ACC112 (cell line): ENCODE data around the gene ARF6.

Source experiments
- H2AFZ ChIP-seq: fragments of 200-600 bp; sonication (generic); one replicate; pipeline ENCODE4 v1.6.0; 2017; ENCODE audit warnings: antibody characterized with exemption, low read length; ENCODE audit not compliant: unreplicated experiment
- H3K27ac ChIP-seq: fragments of 200-600 bp; sonication (generic); 2 replicates; pipeline ENCODE4 v1.5.1; 2014; ENCODE audit warnings: low read depth, mild to moderate bottlenecking, antibody characterized with exemption, low read length, moderate library complexity
- H3K27me3 ChIP-seq: fragments of 200-600 bp; sonication (generic); 2 replicates; pipeline ENCODE4 v1.6.1; 2014; ENCODE audit warnings: mild to moderate bottlenecking, antibody characterized with exemption, low read length, moderate library complexity, mixed read lengths; ENCODE audit not compliant: insufficient read depth
- H3K36me3 ChIP-seq: fragments of 200-600 bp; sonication (generic); 2 replicates; pipeline ENCODE4 v1.6.1; 2016; ENCODE audit warnings: mild to moderate bottlenecking, antibody characterized with exemption, low read length, moderate library complexity, mixed read lengths; ENCODE audit not compliant: insufficient read depth
- H3K4me1 ChIP-seq: fragments of 200-600 bp; sonication (generic); one replicate; pipeline ENCODE4 v1.6.1; 2016; ENCODE audit warnings: low read length, mixed read lengths; ENCODE audit not compliant: insufficient read depth, unreplicated experiment, control insufficient read depth
- H3K4me3 ChIP-seq: fragments of 200-600 bp; sonication (generic); 2 replicates; pipeline ENCODE4 v1.5.1; 2014; ENCODE audit warnings: mild to moderate bottlenecking, low read depth, low read length
- H3K79me2 ChIP-seq: fragments of 200-600 bp; sonication (generic); one replicate; pipeline ENCODE4 v1.6.0; 2016; ENCODE audit warnings: low read length; ENCODE audit not compliant: control insufficient read depth, unreplicated experiment, insufficient read depth

The ARF6 gene

GRCh38 chr14:49908433-49908782 lies 15.5 kb downstream of the ARF6 start:
- H3K4me1 ChIP-seq = peaks cover 29% of the 10 kb centered on the region
- H3K27me3 ChIP-seq = no peaks in the 10 kb centered on the region
- H2AFZ ChIP-seq = no peak overlapping the region
- H3K27ac ChIP-seq = peak overlapping the region; percentile 92
- H3K4me3 ChIP-seq = peak overlapping the region; percentile 20
- H3K36me3 ChIP-seq = no peaks in the 10 kb centered on the region
- no peaks in the 10 kb centered on the region for H3K79me2 ChIP-seq

GRCh38 chr14:49909016-49909415 lies 16.1 kb downstream of the ARF6 start:
- no peaks in the 10 kb centered on the region for H3K36me3 ChIP-seq
- H3K4me3 ChIP-seq = no peak overlapping the region
- peak overlapping the region; percentile 92 for H3K27ac ChIP-seq
- no peaks in the 10 kb centered on the region for H3K27me3 ChIP-seq
- peaks cover 29% of the 10 kb centered on the region for H3K4me1 ChIP-seq
- no peaks in the 10 kb centered on the region for H3K79me2 ChIP-seq
- no peak overlapping the region for H2AFZ ChIP-seq

- H3K4me3 ChIP-seq = no peak overlapping the region
- no peaks in the 10 kb centered on the region for H3K36me3 ChIP-seq
- H2AFZ ChIP-seq = peak overlapping the region; percentile 9
- no peaks in the 10 kb centered on the region for H3K79me2 ChIP-seq
- no peaks in the 10 kb centered on the region for H3K27me3 ChIP-seq
- peaks cover 17% of the 10 kb centered on the region for H3K4me1 ChIP-seq
- H3K27ac ChIP-seq = no peak overlapping the region
These were observed 22.2 kb downstream of the ARF6 start for GRCh38 chr14:49915085-49915484.

- H3K27ac ChIP-seq = no peak overlapping the region
- no peaks in the 10 kb centered on the region for H3K36me3 ChIP-seq
- no peak overlapping the region for H2AFZ ChIP-seq
- H3K4me3 ChIP-seq = no peak overlapping the region
- H3K79me2 ChIP-seq = no peaks in the 10 kb centered on the region
- peaks cover 10% of the 10 kb centered on the region for H3K4me1 ChIP-seq
- H3K27me3 ChIP-seq = no peaks in the 10 kb centered on the region
These were observed 25.8 kb downstream of the ARF6 start for GRCh38 chr14:49918706-49919105.

- no peak overlapping the region for H3K4me3 ChIP-seq
- H2AFZ ChIP-seq = no peak overlapping the region
- peaks cover 7% of the 10 kb centered on the region for H3K4me1 ChIP-seq
- H3K36me3 ChIP-seq = no peaks in the 10 kb centered on the region
- no peaks in the 10 kb centered on the region for H3K79me2 ChIP-seq
- no peaks in the 10 kb centered on the region for H3K27me3 ChIP-seq
- H3K27ac ChIP-seq = no peak overlapping the region
These were observed 27.2 kb downstream of the ARF6 start for GRCh38 chr14:49919825-49920659.

GRCh38 chr14:49920935-49921334 lies 28.1 kb downstream of the ARF6 start:
- peaks cover 5% of the 10 kb centered on the region for H3K4me1 ChIP-seq
- no peak overlapping the region for H3K4me3 ChIP-seq
- no peaks in the 10 kb centered on the region for H3K27me3 ChIP-seq
- no peak overlapping the region for H2AFZ ChIP-seq
- no peak overlapping the region for H3K27ac ChIP-seq
- H3K36me3 ChIP-seq = no peaks in the 10 kb centered on the region
- no peaks in the 10 kb centered on the region for H3K79me2 ChIP-seq

GRCh38 chr14:49921401-49921800 lies 28.5 kb downstream of the ARF6 start:
- Histone ChIP-seq H3K36me3 (no peaks in the 10 kb centered on the region), H3K27me3 (no peaks in the 10 kb centered on the region), H3K4me3 (no peak overlapping the region), H2AFZ (no peak overlapping the region), H3K79me2 (no peaks in the 10 kb centered on the region), H3K4me1 (peaks cover 5% of the 10 kb centered on the region), H3K27ac (no peak overlapping the region)

GRCh38 chr14:49923442-49923841 lies 30.6 kb downstream of the ARF6 start:
- Histone ChIP-seq H3K79me2 (no peaks in the 10 kb centered on the region), H3K36me3 (no peaks in the 10 kb centered on the region), H3K4me3 (no peak overlapping the region), H3K4me1 (peaks cover 5% of the 10 kb centered on the region), H3K27me3 (no peaks in the 10 kb centered on the region), H3K27ac (no peak overlapping the region), H2AFZ (no peak overlapping the region)

GRCh38 chr14:49923881-49924280 lies 31.0 kb downstream of the ARF6 start:
- Histone ChIP-seq H3K27me3 (no peaks in the 10 kb centered on the region), H2AFZ (no peak overlapping the region), H3K27ac (no peak overlapping the region), H3K4me1 (peaks cover 5% of the 10 kb centered on the region), H3K4me3 (no peak overlapping the region), H3K79me2 (no peaks in the 10 kb centered on the region), H3K36me3 (no peaks in the 10 kb centered on the region)

GRCh38 chr14:49924852-49925251 lies 32.0 kb downstream of the ARF6 start:
- H3K27ac ChIP-seq = no peak overlapping the region
- no peak overlapping the region for H3K4me3 ChIP-seq
- H2AFZ ChIP-seq = no peak overlapping the region
- no peaks in the 10 kb centered on the region for H3K36me3 ChIP-seq
- no peaks in the 10 kb centered on the region for H3K27me3 ChIP-seq
- H3K4me1 ChIP-seq = peaks cover 3% of the 10 kb centered on the region
- H3K79me2 ChIP-seq = no peaks in the 10 kb centered on the region

- H3K27ac ChIP-seq = no peak overlapping the region
- no peaks in the 10 kb centered on the region for H3K4me1 ChIP-seq
- H3K27me3 ChIP-seq = no peaks in the 10 kb centered on the region
- H3K36me3 ChIP-seq = no peaks in the 10 kb centered on the region
- H3K79me2 ChIP-seq = no peaks in the 10 kb centered on the region
- H2AFZ ChIP-seq = no peak overlapping the region
- no peak overlapping the region for H3K4me3 ChIP-seq
These were observed 33.9 kb downstream of the ARF6 start for GRCh38 chr14:49926803-49927202.
